ENCODE results near the gene FBXO41. TPM values are rescaled to one million over a fixed set of nuclear protein-coding genes. Genes with fewer than 3 reads are reported as not detected.

FBXO41 gene
- total RNA-seq, 2 donors from 2014 or later: 3.5 to 6.1 TPM

DNA sequence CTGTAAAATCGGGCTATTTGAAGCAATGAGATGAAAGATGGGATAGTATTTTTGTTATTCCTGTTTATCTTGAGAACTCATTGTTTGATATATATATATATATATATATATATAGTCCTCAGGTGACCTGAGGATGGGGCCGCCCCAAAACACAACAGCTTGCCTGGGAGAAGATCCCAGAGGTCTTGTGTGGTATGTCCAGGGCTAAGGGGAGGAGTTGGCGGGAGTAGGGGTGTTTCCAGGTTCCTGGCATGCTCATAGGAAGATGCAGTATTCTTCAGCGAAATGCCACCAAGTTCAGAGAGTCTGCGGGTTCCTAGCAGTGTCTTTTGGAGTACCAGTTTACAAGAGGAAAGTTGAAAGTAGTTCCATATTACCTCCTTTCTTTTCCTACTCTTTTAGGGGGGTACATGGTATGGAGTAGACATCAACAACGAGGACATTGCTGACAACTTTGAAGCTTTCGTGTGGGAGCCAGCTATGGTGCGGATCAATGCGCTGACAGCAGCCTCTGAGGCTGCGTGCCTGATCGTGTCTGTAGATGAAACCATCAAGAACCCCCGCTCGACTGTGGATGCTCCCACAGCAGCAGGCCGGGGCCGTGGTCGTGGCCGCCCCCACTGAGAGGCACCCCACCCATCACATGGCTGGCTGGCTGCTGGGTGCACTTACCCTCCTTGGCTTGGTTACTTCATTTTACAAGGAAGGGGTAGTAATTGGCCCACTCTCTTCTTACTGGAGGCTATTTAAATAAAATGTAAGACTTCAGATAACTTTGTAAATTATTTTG is 31.8 kb downstream of the FBXO41 start:
- Histone ChIP-seq H3K27ac (no peak overlapping the region), H3K4me3 (no peak overlapping the region), H3K9me3 (no peaks in the 10 kb centered on the region), H3K27me3 (replicated peaks; ENCODE audit: insufficient read depth) (no peaks in the 10 kb centered on the region), H3K4me1 (ENCODE audit: control insufficient read depth in 1 of 2, low read depth in 2 of 2) (no peaks in the 10 kb centered on the region), H3K36me3 (peaks cover 55% of the 10 kb centered on the region)
- no peak for ATAC-seq (ENCODE audit: insufficient number of reproducible peaks, low FRiP score, low read depth)
- TF ChIP-seq, protein P1, sequence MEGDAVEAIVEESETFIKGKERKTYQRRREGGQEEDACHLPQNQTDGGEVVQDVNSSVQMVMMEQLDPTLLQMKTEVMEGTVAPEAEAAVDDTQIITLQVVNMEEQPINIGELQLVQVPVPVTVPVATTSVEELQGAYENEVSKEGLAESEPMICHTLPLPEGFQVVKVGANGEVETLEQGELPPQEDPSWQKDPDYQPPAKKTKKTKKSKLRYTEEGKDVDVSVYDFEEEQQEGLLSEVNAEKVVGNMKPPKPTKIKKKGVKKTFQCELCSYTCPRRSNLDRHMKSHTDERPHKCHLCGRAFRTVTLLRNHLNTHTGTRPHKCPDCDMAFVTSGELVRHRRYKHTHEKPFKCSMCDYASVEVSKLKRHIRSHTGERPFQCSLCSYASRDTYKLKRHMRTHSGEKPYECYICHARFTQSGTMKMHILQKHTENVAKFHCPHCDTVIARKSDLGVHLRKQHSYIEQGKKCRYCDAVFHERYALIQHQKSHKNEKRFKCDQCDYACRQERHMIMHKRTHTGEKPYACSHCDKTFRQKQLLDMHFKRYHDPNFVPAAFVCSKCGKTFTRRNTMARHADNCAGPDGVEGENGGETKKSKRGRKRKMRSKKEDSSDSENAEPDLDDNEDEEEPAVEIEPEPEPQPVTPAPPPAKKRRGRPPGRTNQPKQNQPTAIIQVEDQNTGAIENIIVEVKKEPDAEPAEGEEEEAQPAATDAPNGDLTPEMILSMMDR (IDR thresholded peaks at IDR 0.05): no peak
- DNase-seq (ENCODE audit: low spot score): no peak

DNA sequence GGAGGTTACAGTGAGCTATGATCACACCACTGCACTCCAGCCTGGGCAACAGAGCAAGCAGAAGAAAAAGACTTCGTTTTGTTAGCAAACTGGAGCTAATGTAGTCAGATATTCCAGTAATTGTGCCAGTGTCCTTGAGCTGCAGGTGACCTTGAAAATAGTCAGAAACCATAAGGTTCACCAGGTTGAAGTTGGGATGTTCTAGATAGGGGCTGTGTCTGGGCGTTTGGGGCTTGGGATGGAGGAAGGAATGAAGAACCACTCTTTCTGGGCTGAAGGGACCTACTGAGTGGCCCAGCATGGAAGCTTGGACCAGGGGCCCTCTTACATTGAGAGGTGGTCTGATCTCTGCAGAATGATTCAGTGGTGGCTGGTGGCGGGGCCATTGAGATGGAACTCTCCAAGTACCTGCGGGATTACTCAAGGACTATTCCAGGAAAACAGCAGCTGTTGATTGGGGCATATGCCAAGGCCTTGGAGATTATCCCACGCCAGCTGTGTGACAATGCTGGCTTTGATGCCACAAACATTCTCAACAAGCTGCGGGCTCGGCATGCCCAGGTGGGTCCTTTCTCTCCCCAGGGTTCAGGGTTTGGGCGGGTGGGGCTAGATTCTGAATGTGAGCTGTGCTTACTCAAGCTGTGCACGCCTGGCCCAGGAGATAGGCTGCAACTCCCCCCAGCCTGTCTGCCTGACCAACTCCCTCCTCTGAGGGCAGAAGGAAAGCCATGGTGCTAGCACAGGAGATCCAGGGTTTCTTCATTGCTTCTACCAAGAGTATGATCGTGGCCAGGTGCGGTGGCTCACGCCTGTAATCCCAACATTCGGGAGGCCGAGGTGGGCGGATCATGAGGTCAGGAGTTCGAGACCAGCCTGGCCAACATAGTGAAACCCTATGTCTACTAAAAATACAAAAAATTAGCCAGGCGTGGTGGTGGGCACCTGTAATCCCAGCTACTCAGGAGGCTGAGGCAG is 33.1 kb downstream of the FBXO41 start:
- ATAC-seq (ENCODE audit: insufficient number of reproducible peaks, low FRiP score, low read depth): no peak

DNA sequence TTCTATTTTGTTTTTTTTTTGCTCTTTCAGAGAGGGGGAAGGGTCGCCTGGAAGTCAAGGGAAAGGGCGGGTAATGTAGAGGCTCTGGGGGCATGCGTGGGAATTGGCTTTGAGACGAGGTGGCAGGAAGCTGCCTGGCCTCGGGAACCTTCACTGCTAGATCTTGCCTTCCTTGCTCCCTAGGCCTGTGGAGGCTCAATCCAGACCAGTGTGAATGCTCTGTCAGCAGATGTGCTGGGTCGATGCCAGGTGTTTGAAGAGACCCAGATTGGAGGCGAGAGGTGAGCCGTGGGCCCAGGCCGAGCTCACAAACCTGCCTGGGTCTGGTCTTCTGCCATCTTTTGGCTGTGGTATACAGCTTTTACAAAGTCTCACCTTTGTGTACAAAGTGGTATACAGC is 34.6 kb downstream of the FBXO41 start:
- no peak for DNase-seq (ENCODE audit: low spot score)
- Histone ChIP-seq H3K9me3 (no peaks in the 10 kb centered on the region), H3K4me3 (no peak overlapping the region), H3K27ac (no peak overlapping the region), H3K4me1 (ENCODE audit: control insufficient read depth in 1 of 2, low read depth in 2 of 2) (no peaks in the 10 kb centered on the region), H3K36me3 (peaks cover 82% of the 10 kb centered on the region), H3K27me3 (replicated peaks; ENCODE audit: insufficient read depth) (no peaks in the 10 kb centered on the region)
- no peak for ATAC-seq (ENCODE audit: insufficient number of reproducible peaks, low FRiP score, low read depth)
- TF ChIP-seq, protein P1 (IDR thresholded peaks at IDR 0.05): no peak

More for the DNA sequence above, 33.1 kb downstream of the FBXO41 start:
- H3K4me3 ChIP-seq: no peak overlapping the region
- no peak overlapping the region for H3K27ac ChIP-seq
- peaks cover 68% of the 10 kb centered on the region for H3K36me3 ChIP-seq
- no peaks in the 10 kb centered on the region for H3K4me1 ChIP-seq (ENCODE audit: control insufficient read depth in 1 of 2, low read depth in 2 of 2)
- H3K27me3 ChIP-seq (replicated peaks; ENCODE audit: insufficient read depth): no peaks in the 10 kb centered on the region
- no peaks in the 10 kb centered on the region for H3K9me3 ChIP-seq
- DNase-seq (ENCODE audit: low spot score): no peak
- TF ChIP-seq, protein P1 (IDR thresholded peaks at IDR 0.05): no peak

DNA sequence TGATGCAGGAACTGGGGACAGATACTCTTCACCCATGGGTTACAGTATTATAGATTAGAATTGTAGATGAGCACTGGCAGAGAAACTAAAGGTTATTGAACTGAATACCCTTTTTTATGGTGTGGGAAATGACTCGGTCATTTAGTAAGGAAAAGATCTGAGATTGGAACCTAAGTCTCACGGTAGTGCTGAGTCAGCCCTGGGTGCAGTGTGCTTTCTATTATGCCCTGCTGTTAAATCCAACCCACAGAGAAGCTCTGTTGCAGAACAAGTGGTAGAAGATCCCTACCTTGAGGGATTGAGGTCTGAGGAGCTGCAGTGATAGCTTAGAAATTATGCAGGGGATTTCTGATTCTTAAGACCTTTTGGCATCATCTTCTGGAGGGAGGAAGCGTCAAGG is 37.4 kb downstream of the FBXO41 start:
- TF ChIP-seq, protein P1 (IDR thresholded peaks at IDR 0.05): no peak

DNA sequence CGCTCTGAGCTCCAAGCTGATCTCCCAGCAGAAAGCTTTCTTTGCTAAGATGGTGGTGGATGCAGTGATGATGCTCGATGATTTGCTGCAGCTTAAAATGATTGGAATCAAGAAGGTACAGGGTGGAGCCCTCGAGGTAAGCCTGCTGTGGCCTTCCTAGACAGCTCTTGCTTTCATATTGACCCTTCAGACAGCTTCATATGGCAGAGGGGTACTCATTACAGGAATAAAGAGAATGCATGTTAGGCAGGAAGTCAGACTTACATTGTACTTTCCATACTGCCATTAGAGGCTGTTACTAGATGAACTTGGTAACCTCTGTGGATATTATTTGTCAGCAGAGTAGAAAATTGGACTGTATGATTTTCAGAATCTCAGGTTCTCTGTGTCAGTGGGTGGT is 39.7 kb downstream of the FBXO41 start:
- no peak for ATAC-seq (ENCODE audit: insufficient number of reproducible peaks, low FRiP score, low read depth)
- Histone ChIP-seq H3K4me3 (no peak overlapping the region), H3K36me3 (peaks cover 70% of the 10 kb centered on the region), H3K27me3 (replicated peaks; ENCODE audit: insufficient read depth) (no peaks in the 10 kb centered on the region), H3K4me1 (ENCODE audit: control insufficient read depth in 1 of 2, low read depth in 2 of 2) (no peaks in the 10 kb centered on the region), H3K9me3 (no peaks in the 10 kb centered on the region), H3K27ac (no peak overlapping the region)
- DNase-seq (ENCODE audit: low spot score): no peak
- TF ChIP-seq, protein P1 (IDR thresholded peaks at IDR 0.05): no peak

More for the DNA sequence above, 37.4 kb downstream of the FBXO41 start:
- ATAC-seq (ENCODE audit: insufficient number of reproducible peaks, low FRiP score, low read depth) (no peak), DNase-seq (ENCODE audit: low spot score) (no peak)
- H3K9me3 ChIP-seq: no peaks in the 10 kb centered on the region
- H3K4me3 ChIP-seq: no peak overlapping the region
- H3K36me3 ChIP-seq: peaks cover 75% of the 10 kb centered on the region
- no peaks in the 10 kb centered on the region for H3K4me1 ChIP-seq (ENCODE audit: control insufficient read depth in 1 of 2, low read depth in 2 of 2)
- no peaks in the 10 kb centered on the region for H3K27me3 ChIP-seq (replicated peaks; ENCODE audit: insufficient read depth)
- no peak overlapping the region for H3K27ac ChIP-seq
